ENCODE measurements around the gene DOK7.
"Not testable (repeated sequence)": the region's sequence is repeated elsewhere in the genome, so short reads cannot be mapped to it uniquely, and the experiment has no call there.

DOK7 gene

GRCh38 chr4:3459156-3459555 lies 4.0 kb upstream of the DOK7 start:
- H3K4me1 ChIP-seq (ENCODE audit: control insufficient read depth in 1 of 2, insufficient read depth in 2 of 2, low read length in 2 of 2); DNase-seq; H4K8ac ChIP-seq (ENCODE audit: low read depth, low read length); H3K27ac ChIP-seq (ENCODE audit: low read depth, low read length); H4K12ac ChIP-seq (ENCODE audit: low read depth, low read length); H3K9me3 ChIP-seq (ENCODE audit: insufficient read depth, low read depth, low read length); H3K4me2 ChIP-seq (ENCODE audit: low read length); H3K79me2 ChIP-seq (ENCODE audit: control insufficient read depth, insufficient read depth, low read length, poor library complexity); H2BK120ac ChIP-seq (ENCODE audit: insufficient read depth, low read length, poor library complexity); H2AFZ ChIP-seq (ENCODE audit: insufficient read depth, low read length, poor library complexity); H3K4me3 ChIP-seq (ENCODE audit: low read depth, low read length); H4K91ac ChIP-seq (ENCODE audit: low read depth, low read length); H3K14ac ChIP-seq (ENCODE audit: low read length); H3K36me3 ChIP-seq (ENCODE audit: control insufficient read depth in 1 of 2, insufficient read depth in 2 of 2, low read length in 2 of 2); H2BK5ac ChIP-seq (ENCODE audit: low read depth, low read length, poor library complexity); H3K18ac ChIP-seq (ENCODE audit: low read length); H2AK5ac ChIP-seq (ENCODE audit: low read length); H3K79me1 ChIP-seq (ENCODE audit: low read length); H2BK12ac ChIP-seq (ENCODE audit: low read length); H3K23ac ChIP-seq (ENCODE audit: low read length); H3K4ac ChIP-seq (ENCODE audit: low read depth, low read length); H3K9ac ChIP-seq (ENCODE audit: low read length): not testable (repeated sequence)
- WGBS (ENCODE audit: extremely low coverage, insufficient coverage, insufficient read length): no CpG with 5 or more reads among the region's 5 CpGs
- peaks cover 12% of the 10 kb centered on the region for H3K27me3 ChIP-seq (ENCODE audit: insufficient read depth, low read length)

DNA sequence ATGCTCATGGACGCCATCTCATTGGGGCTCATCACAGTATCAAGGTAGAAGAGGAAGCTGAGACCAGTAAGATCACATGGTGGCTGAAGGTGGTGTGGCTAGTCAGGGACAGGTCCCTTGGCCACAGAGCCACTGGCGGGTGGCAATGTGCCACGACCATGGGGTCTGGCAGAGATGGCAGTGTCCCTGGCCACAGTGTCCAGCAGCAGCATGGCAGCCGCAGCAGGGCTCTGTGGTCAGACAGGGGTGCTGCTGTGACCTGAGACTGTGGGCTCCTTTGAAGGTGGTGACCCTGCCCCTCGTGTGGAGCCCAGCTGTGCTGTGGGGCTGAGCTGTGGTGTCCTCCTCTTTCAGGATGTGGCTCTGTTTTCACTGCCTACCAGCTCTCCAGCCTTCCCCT lies 2.2 kb upstream of the DOK7 start:
- Histone ChIP-seq H4K12ac (ENCODE audit: low read depth, low read length) (no peak overlapping the region), H2AK5ac (ENCODE audit: low read length) (no peak overlapping the region), H2AFZ (ENCODE audit: insufficient read depth, low read length, poor library complexity) (no peak overlapping the region), H3K36me3 (ENCODE audit: control insufficient read depth in 1 of 2, insufficient read depth in 2 of 2, low read length in 2 of 2) (no peaks in the 10 kb centered on the region), H3K4me1 (ENCODE audit: control insufficient read depth in 1 of 2, insufficient read depth in 2 of 2, low read length in 2 of 2) (no peaks in the 10 kb centered on the region), H2BK12ac (ENCODE audit: low read length) (no peak overlapping the region), H3K4me3 (ENCODE audit: low read depth, low read length) (no peak overlapping the region), H2BK5ac (ENCODE audit: low read depth, low read length, poor library complexity) (no peak overlapping the region), H2BK120ac (ENCODE audit: insufficient read depth, low read length, poor library complexity) (no peak overlapping the region), H3K23ac (ENCODE audit: low read length) (no peak overlapping the region), H3K27ac (ENCODE audit: low read depth, low read length) (no peak overlapping the region), H3K18ac (ENCODE audit: low read length) (no peak overlapping the region), H3K4ac (ENCODE audit: low read depth, low read length) (no peak overlapping the region), H3K9me3 (ENCODE audit: insufficient read depth, low read depth, low read length) (peaks cover 7% of the 10 kb centered on the region), H3K14ac (ENCODE audit: low read length) (no peak overlapping the region), H3K4me2 (ENCODE audit: low read length) (no peak overlapping the region), H3K79me1 (ENCODE audit: low read length) (no peaks in the 10 kb centered on the region), H3K9ac (ENCODE audit: low read length) (no peak overlapping the region), H3K79me2 (ENCODE audit: control insufficient read depth, insufficient read depth, low read length, poor library complexity) (no peaks in the 10 kb centered on the region), H4K91ac (ENCODE audit: low read depth, low read length) (no peak overlapping the region), H3K27me3 (ENCODE audit: insufficient read depth, low read length) (peaks cover 12% of the 10 kb centered on the region), H4K8ac (ENCODE audit: low read depth, low read length) (no peak overlapping the region)
- DNase-seq: no peak
- WGBS (ENCODE audit: extremely low coverage, insufficient coverage, insufficient read length): no CpG with 5 or more reads among the region's 5 CpGs

GRCh38 chr4:3461515-3462291 lies 1.4 kb upstream of the DOK7 start:
- Histone ChIP-seq H2BK12ac (ENCODE audit: low read length) (no peak overlapping the region), H2BK5ac (ENCODE audit: low read depth, low read length, poor library complexity) (no peak overlapping the region), H3K4me1 (ENCODE audit: control insufficient read depth in 1 of 2, insufficient read depth in 2 of 2, low read length in 2 of 2) (no peaks in the 10 kb centered on the region), H3K4me2 (ENCODE audit: low read length) (no peak overlapping the region), H4K12ac (ENCODE audit: low read depth, low read length) (no peak overlapping the region), H3K79me2 (ENCODE audit: control insufficient read depth, insufficient read depth, low read length, poor library complexity) (no peaks in the 10 kb centered on the region), H2AK5ac (ENCODE audit: low read length) (no peak overlapping the region), H3K27ac (ENCODE audit: low read depth, low read length) (no peak overlapping the region), H2AFZ (ENCODE audit: insufficient read depth, low read length, poor library complexity) (no peak overlapping the region), H3K4me3 (ENCODE audit: low read depth, low read length) (no peak overlapping the region), H3K27me3 (ENCODE audit: insufficient read depth, low read length) (peaks cover 12% of the 10 kb centered on the region), H3K79me1 (ENCODE audit: low read length) (no peaks in the 10 kb centered on the region), H2BK120ac (ENCODE audit: insufficient read depth, low read length, poor library complexity) (no peak overlapping the region), H3K14ac (ENCODE audit: low read length) (no peak overlapping the region), H3K9ac (ENCODE audit: low read length) (no peak overlapping the region), H4K8ac (ENCODE audit: low read depth, low read length) (no peak overlapping the region), H4K91ac (ENCODE audit: low read depth, low read length) (no peak overlapping the region), H3K9me3 (ENCODE audit: insufficient read depth, low read depth, low read length) (peaks cover 7% of the 10 kb centered on the region), H3K4ac (ENCODE audit: low read depth, low read length) (no peak overlapping the region), H3K23ac (ENCODE audit: low read length) (no peak overlapping the region), H3K18ac (ENCODE audit: low read length) (no peak overlapping the region), H3K36me3 (ENCODE audit: control insufficient read depth in 1 of 2, insufficient read depth in 2 of 2, low read length in 2 of 2) (no peaks in the 10 kb centered on the region)
- no peak for DNase-seq
- WGBS (ENCODE audit: extremely low coverage, insufficient coverage, insufficient read length): no CpG with 5 or more reads among the region's 25 CpGs

DNA sequence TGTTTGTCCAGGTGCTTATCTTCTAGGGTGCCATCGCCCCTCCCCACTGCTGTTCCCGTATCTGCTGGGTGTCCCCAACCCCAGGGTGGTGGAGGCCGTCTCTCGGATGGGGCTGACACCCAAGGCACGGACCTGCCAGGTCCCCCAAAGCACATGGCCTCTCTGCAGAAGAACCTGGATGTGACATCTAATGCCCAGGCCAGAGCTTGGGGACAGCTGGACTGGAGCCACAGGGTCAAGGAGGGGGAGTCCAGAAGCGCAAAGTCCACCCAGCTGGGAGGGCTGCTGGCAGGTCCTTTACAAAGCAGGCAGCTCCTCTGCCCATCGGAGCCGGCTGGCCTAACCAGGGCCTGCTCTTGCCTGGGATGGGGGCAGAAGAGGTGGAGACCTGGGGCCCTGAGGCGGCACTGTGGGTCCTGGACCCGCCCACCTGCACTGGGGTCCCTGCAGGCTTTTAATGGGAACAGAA lies 751 bp upstream of the DOK7 start:
- Histone ChIP-seq H2AFZ (ENCODE audit: insufficient read depth, low read length, poor library complexity) (no peak overlapping the region), H3K14ac (ENCODE audit: low read length) (no peak overlapping the region), H3K23ac (ENCODE audit: low read length) (no peak overlapping the region), H3K27ac (ENCODE audit: low read depth, low read length) (no peak overlapping the region), H2BK120ac (ENCODE audit: insufficient read depth, low read length, poor library complexity) (no peak overlapping the region), H3K79me2 (ENCODE audit: control insufficient read depth, insufficient read depth, low read length, poor library complexity) (no peaks in the 10 kb centered on the region), H3K27me3 (ENCODE audit: insufficient read depth, low read length) (peaks cover 12% of the 10 kb centered on the region), H3K4me2 (ENCODE audit: low read length) (no peak overlapping the region), H2AK5ac (ENCODE audit: low read length) (no peak overlapping the region), H3K18ac (ENCODE audit: low read length) (no peak overlapping the region), H3K9me3 (ENCODE audit: insufficient read depth, low read depth, low read length) (peaks cover 7% of the 10 kb centered on the region), H3K9ac (ENCODE audit: low read length) (no peak overlapping the region), H4K91ac (ENCODE audit: low read depth, low read length) (no peak overlapping the region), H2BK5ac (ENCODE audit: low read depth, low read length, poor library complexity) (no peak overlapping the region), H3K4ac (ENCODE audit: low read depth, low read length) (no peak overlapping the region), H3K4me1 (ENCODE audit: control insufficient read depth in 1 of 2, insufficient read depth in 2 of 2, low read length in 2 of 2) (no peaks in the 10 kb centered on the region), H3K36me3 (ENCODE audit: control insufficient read depth in 1 of 2, insufficient read depth in 2 of 2, low read length in 2 of 2) (no peaks in the 10 kb centered on the region), H4K12ac (ENCODE audit: low read depth, low read length) (no peak overlapping the region), H3K4me3 (ENCODE audit: low read depth, low read length) (no peak overlapping the region), H2BK12ac (ENCODE audit: low read length) (no peak overlapping the region), H4K8ac (ENCODE audit: low read depth, low read length) (no peak overlapping the region), H3K79me1 (ENCODE audit: low read length) (no peaks in the 10 kb centered on the region)
- DNase-seq: no peak
- WGBS (ENCODE audit: extremely low coverage, insufficient coverage, insufficient read length): no CpG with 5 or more reads among the region's 10 CpGs
